DLD1 (cell line): Measurements from ENCODE around the gene ALK.

Source experiments
- in situ Hi-C: cut with HindIII; loops from 2 replicates; pipeline ENCODE4 v1.10.0; 2017; ENCODE audit warnings: low sequenced_read_pairs

The ALK gene

DNA sequence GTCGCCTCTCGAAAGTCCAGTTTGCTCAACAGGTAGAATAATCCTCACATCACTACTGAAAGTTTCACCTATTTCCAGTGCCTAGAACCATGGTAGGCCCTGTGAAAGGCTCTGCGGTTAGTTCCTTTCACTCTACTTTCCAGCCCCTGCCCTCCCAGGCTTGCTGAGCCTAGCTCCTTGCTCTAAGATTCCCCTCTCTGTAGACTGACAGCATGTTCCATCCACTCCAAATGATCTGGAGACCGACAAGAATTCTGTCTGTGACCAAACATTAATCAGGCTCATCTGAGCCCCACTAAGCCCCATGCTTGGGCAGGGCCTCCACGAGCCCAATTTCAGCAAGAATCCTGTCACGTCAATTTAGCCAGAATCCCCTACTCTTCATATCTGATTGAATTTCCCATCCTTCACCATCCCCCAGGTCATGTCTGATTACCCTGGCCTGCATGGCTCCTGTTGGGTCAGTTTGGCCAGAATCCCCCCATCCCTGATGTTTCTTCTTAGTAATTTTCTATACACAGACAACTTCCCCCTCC, 307.0 kb downstream of the ALK start:
- in situ Hi-C loops = no loop called here

DNA sequence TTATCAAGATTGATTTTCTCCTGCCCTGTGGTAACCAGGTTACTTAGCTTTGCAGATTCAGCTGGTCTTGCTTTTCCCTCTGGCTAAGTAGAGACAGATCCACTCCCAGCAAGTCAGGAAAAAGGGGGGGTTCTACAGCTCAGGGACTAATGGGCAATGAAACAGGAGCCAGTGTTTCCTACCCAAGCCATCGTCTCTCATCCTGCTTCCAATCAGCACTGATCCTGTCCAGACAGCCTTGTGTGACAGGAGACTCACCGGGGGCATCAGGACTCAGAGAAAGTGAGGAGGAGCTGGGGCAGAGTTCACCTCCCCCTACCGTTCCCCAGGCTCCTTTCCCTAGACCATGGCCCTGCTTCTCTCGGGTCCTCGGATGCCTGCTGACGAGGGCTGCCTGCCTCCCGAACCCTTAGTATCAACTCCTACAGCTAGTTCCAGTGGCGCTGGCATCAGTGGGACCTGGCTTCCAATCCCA, 307.6 kb downstream of the ALK start:
- in situ Hi-C loops = no loop called here

DNA sequence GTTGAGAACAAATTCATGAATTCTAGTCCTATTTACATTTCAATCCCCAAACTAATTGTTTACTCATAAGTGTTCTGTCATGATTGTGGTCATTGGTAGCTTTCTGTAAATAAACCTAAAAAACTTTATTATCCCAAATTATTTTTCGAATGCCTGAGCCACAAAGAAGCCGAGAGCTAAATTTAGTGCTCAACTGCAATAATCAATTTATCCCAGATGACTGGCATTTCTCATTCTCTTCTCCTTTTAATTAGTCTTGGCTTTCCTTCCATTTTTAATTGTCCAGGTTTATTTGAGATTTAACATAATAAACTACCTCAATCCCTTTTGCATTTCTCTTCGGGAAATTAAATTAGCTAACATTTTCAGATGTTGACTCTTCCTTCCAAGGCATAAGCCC, 308.3 kb downstream of the ALK start:
- in situ Hi-C loops = no loop called here

DNA sequence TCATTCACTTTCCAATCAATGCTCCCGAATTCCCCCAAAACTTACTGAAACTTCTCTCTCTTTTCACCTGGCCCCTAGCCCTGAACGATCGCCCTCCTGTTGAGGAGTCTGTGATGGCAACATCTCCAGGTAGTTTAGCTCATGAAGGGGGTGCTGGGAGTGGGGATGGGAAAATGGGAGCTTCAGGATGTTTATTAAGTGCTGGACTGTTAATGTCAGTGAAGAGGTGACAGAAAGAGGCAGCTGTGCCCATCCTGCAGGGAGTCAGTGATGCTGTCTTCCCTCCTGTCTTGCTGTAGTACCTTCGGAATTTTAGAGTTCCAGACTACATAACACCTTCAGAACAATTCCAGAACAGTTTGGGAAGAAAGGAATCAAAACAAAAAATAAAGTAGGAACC, 308.8 kb downstream of the ALK start:
- in situ Hi-C loops = no loop called here

DNA sequence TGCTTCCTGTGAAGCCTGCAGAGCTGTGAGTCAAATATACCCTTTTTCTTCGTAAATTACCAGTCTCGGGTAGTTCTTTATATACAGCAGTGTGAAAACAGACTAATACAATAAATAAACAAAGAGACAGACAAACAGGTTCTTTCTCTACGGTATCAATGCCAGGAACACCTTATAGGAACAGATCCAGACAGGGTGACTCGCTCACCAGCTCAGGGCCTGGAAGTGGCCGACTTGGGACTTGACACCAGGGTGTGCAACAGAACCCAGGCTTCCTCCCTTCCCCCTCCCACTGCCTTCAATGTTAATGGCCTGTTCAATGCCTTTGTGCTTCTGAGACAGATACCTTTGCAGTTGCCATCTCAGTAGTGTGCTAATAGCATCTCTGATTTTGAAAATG, 309.5 kb downstream of the ALK start:
- in situ Hi-C loops = no loop called here

DNA sequence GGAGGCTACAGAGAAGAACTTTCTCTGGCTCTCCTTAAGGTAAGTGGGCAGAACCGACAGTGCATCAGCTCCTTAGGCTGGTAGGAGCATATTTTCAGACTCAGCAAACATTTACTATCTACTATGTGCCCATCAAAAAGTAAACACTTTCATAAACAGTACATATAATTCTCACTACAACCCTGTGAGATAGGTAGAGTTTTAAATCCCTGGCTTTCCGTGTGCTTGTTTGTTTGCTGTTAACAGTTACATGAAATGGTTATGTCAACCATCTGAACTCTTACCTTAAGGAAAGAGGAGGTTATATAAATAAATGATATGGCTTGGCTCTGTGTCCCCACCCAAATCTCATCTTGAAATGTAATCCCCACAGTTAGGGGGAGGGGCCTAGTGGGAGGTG, 310.1 kb downstream of the ALK start:
- in situ Hi-C loops = no loop called here

DNA sequence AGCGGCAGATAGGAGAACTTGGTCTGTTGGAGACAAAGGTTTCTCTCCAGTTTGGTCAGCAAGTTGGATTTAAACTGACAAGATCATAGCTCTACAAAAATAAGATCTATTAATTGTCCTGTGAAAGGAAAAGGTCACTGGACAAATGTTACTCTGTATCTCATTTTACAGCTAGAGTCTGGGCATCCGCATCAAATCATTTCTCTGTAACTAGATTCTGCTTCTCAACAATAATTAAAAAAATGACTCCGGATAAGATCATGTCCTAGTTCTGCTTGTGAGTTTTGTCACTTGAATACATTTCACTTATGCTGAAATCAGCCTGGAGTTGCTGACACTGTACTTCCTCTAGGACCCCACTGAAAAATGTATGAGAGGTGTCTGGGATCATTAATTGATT, 310.8 kb downstream of the ALK start:
- in situ Hi-C loops = no loop called here

DNA sequence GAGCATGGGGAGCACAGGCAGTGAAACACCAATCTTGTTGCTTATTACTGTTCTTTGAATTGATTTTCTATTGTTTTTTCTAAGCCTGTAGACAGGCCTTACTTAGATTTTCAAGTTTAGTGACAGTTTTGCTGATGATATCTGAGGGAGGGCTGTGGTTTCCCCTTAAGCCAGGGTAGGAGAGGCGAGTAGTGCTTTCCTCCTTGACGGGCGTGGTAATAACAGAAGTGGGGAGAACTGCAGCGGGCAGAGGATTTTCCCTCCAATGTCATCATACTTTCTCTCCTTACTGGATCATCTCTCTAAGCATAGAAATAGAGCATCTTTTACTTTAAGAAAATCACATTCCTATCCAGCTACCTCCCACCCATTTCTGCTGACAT, 314.4 kb downstream of the ALK start:
- in situ Hi-C loops = no loop called here

DNA sequence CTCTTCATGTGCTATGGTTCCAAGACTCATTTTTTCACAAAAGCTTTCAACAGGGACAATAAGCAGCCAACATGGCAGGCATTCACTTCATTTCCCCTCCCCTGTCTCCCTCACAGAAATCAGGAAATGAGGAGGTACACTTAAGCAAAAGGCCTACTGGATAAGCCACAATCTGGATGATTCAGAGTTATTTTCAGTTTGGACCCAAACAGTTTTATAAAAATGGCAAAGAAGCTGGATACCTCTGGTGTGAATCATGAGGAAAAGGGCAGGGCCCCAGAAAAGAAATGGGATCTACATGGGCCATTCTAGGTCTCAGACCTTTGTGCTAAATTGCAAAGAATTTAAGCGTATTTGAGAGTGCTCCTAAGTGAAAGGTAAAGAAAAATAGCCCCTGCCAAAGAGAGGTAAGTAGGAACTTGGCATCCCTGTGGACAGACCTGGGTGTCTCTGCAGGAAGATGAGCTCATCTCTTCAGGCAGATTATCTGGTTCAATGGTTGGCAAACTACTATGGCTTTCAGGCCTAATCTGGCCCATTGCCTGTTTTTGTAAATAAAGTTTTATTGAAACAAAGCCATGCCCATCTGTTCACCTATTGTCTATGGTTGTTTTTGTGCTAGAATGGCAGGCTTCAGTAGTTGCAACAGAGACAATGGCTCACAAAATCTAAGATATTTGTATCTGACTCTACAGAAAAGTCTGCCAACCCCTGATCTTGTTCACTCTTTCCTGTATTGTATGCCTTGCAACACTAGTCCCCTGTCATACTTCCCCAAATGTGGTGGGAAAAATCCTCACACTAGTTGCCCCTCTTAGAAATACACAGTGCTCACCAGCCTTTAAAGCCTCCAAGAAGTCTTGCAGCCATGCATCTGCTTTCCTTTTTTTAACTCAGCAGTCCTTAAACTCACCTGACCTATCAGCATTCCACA, 315.0 kb downstream of the ALK start:
- in situ Hi-C loops = no loop called here

DNA sequence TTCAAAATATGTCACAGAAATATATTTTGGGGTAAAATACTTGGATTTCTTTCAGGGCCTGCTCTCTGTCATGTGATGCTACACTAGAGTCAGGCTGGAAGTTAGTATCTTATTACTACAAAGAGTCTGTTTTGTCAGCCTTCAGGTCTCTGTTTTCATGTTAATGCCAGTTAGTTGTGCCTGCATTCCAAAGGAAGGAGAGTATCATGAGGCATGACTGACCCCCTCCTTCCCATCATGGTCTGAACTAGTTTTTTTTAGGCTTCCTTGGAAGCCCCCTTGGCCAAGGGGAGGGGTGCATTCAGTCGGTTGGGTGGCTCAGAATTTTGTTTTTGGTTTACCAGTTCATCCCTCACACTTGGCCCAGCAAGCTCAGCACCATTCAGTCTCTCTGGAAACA, 318.0 kb downstream of the ALK start:
- in situ Hi-C loops = no loop called here

DNA sequence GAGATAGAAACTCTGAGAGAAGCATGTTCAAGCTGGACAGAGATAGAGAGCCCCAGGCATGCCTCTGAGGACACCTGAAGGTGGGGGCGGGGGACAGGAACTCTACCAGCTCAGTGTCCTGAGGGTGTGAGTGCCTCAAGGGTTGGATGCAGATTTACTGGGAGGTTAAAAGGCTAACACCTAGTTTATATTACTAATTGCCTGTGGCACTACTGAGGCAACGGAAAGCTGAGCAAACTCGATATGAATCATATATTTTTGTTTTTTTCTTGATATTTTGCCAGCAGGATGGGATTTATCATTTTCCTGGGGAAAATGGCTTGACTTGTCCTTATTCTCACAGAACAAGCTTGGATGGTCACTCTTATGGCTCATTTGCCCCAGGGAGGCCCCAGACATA, 319.5 kb downstream of the ALK start:
- in situ Hi-C loops = no loop called here

DNA sequence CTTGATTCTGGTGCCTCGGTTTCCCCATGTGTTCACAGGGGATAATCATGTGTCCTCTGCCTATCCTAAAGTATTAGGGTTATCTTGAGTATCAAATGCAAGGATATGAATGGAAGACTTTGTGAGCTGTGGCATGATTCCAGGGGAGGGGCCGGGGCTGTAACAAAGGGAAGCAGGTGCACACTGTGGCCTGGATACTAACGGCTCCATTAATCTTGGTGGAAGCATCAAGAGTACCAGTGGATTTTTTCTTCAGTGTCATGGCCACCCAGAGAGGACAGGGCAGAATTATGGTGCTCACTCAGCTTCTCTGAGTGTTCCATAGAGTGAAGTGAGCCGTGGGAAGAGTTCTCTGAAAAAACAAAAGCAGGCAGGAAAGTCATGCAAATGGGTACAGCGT, 320.1 kb downstream of the ALK start:
- in situ Hi-C loops = no loop called here

DNA sequence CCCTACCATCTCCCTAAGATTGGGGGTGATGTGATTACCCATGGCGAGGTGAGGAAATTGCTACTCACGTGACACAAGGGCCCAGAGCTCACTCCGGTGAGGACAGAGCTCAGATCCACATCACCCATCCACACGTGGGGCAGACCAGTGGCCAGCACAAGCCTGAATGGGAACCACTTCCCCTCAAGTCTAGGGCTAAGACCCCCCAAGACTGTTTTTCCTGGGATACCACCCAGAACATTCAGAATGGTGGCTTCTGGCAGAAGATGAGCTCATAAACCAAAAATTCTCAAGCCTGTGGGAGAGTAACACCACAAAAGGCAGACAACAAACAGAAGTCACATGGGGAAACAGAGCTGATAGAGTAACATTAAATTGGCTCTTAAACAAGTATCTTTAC, 321.4 kb downstream of the ALK start:
- in situ Hi-C loops = no loop called here

DNA sequence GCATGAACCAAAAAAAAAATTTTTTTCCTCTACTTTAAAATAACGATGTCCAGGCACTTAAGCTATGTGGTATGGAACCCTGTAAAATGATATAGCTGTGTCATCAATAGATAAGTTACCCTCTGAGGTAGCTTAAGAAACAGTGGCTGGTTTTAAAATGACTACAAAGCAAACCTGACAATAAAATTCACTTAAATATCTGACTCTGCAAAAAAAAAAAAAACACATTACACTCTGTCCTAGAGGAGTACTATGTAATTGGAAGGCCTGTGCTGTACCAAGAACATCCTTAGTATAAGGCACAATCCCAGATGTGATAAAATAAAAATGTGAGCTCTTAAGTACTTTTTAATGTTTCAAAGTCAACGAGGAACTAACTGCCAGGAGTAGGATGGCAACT, 322.4 kb downstream of the ALK start:
- in situ Hi-C loops = no loop called here

DNA sequence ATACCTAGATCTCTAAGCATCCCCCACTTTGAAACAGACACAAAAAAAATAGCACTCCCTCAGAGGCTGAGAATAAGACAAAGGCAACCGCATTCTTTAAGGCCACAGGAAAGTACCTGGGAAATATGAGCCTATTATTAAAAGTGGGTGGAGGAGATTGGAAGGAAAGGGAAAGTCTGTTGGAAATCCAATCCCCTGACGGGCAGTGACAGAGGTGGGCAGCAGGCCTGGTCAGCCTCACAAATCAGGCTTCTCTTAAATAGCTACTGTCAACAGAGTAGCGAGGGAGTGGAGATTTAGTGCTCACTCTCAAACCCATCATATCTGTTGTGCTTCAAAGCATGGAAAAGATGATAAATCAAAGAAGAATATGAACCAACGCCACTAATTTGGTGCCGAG, 324.4 kb downstream of the ALK start:
- in situ Hi-C loops = no loop called here

DNA sequence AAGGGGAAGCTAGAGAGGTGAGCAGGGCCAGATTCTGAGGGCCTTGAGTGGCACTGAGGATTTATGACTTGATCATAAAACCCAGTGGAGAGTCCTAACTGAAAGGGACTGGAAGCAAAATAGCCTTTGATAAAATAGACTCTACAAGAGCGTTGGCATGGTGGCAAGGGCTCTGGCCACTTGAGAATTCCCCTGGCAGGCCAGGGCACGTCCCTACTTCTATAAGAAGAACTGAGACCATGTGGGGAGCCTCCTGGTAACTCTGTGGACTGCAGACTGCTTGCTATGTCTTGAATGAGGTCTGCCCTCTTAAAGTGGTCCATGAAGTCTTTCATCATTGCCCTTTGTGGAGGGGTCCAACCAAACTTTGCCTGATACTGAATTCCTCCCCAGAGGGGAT, 324.8 kb downstream of the ALK start:
- in situ Hi-C loops = no loop called here

DNA sequence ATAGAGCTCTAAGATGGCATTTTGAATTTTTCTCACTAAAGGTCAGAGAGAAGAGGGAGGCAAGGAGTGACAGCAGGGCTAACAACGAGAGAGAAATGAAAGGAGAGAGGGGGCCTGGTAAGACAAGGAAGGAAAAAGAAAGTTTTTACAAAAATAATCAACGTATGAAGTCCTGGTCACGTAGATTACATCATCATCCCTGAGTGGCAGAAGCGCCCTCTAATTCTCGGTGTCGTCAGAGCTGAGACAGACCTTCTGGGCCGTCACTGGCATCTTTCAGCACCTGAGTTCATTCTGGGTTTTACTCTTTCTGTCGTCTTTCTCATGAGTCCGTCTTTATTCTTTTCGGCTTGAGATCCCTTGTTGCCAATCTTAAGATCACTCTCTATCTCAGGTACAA, 329.8 kb downstream of the ALK start:
- in situ Hi-C loops = no loop called here

DNA sequence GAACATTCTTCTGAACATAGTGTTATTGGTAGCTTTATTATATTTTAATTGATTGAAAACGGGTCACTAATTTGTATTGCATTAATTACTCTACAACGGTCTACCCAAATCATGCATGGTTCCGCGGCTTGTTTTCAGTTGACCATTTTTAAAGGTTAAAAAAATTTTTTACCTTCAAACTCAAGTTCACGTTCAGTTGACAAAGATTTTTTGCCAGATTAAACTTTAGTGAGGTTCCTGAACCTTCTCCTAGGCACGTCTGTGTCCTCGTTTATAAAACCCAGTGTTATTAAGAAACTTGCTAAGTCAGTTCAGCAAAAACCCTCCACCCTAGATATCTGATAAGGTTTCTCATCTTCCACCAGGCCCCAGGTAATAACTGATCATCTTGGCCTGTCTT, 331.2 kb downstream of the ALK start:
- in situ Hi-C loops = no loop called here

DNA sequence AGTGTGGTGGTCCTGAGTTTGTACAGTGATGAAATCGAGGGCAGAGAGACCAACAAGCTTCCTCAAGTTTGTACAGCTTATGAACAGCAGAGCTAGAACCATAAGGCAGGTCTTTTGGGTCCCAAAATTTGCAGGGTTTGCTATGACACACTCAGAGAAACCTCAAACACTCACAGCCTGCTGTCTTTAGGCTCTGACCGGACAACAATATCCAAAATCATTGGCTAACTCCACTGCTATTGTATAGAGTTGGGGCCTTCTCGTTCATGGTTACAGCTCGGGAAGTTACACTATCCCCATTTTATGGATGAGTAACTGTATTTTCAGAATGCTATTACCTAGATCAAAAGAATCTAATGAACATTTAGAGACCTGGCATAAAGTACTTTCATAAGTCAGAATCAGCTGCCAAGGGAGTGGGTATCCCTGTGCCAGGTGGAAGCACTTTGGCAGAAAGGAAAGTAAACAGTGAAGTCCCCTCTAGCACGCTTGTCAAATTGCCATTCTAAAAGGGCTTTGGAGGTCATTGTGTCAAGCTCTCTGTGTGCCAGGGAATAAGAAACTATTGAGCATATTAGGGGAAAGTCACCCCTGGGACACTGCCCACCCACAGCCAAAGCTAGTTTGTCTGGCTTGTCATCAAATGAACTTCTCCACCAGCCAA, 331.8 kb downstream of the ALK start:
- in situ Hi-C loops = no loop called here

DNA sequence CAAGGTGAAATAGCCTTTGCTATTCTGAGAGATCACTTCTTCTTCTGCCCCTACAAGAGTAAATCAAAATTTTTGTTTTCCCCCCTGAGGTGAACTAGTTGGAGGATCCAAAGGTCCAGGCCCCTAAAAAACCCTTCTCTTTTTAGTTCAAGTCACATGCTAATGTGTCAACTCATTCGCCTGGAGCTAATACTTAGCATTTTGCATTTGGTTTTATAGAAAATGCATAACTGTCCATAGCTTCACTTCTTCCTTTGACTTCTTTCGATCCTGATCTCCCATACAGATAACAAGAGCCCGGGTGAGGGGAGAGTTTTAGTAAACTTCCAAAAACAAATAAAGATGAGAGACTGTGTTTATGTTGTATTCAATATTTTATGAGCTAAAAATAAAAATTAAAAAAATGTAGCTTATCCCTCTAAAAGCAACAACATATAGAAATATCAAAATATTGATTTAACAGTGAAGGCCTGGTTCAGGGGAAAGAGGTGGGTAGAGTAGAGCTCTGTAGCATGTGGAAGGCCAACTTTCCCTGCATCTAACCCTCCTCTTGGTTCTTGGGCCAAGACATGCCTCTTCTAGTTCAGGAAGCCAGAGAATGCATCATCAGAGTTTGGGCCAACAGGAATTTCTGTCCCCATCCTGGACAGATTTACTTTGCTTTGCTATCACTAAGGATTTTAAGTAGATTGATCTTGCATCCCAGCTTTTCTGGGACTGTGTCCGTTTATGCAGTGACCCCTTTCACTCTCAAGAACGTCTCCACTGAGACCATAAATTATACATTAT, 333.8 kb downstream of the ALK start:
- in situ Hi-C loops = no loop called here

DNA sequence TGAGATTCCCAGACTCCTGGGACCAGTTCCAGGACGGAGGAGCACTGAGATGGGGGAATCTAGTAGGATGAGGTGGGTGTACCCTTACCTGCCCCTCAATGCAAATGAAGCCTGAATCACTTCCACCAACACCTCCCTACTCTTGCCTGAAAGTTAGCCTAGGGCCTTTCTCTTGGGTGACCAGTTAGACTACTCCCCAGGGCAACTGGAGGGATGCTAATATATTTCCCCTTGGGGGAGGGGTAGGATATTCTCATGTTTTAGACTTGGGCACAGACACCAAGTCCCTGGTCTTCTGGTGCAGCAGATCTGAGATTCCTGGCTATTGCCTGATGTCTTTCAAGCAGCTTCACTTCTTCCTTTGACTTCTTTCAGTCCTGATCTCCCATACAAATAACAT, 334.5 kb downstream of the ALK start:
- in situ Hi-C loops = no loop called here
